ENCODE measurements around the gene FGFBP1.

Gene FGFBP1

DNA sequence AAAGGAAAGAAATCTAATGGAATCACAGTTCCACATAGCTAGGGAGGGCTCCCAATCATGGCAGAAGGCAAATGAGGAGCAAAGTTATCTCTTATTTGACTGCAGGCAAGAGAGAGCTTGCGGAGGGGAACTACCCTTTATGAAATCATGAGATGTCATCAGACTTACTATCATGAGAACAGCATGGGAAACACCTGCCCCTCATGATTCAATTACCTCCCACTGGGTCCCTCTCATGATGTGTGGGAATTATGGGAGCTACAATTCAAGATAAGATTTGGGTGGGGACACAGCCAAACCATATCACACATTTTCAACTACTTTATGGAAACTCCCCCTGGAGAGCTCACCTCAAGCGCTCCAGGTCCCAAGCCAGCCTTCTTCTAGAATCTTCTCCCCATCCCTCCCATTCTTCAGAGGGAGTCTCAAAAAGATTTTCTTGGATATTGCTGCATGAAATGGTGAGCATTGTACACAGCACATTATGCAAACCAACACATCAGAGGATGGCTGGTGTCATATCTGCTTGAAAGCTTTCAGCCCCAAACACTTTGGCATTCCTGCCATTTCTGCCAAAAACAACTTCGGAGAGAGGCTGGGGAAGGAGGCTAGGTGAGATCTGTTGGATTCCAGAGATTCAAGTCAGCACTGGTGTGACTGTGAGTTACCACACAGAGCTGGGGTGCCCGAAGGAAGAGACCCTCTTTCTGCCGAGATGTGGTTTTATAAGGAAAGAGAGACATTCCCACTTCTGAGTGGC, 6.9 kb downstream of the FGFBP1 start:
- TF ChIP-seq EGR2 (tag by site-specific recombination; IDR thresholded peaks at IDR 0.05; ENCODE audit: low read depth) (no peak), SP3 (tag by site-specific recombination; IDR thresholded peaks at IDR 0.05) (no peak), ZBTB44 (tag by site-specific recombination; IDR thresholded peaks at IDR 0.05) (no peak), ZNF510 (tag by site-specific recombination; IDR thresholded peaks at IDR 0.05; ENCODE audit: insufficient replicate concordance) (no peak), SCRT1 (tag by site-specific recombination; IDR thresholded peaks at IDR 0.05; ENCODE audit: borderline replicate concordance) (no peak), ZNF138 (tag by site-specific recombination; IDR thresholded peaks at IDR 0.05; ENCODE audit: borderline replicate concordance) (no peak), ZBTB1 (tag by site-specific recombination; IDR thresholded peaks at IDR 0.05) (no peak), ZNF658 (tag by site-specific recombination; IDR thresholded peaks at IDR 0.05) (no peak), ZNF223 (tag by site-specific recombination; IDR thresholded peaks at IDR 0.05) (no peak), ZNF544 (tag by site-specific recombination; IDR thresholded peaks at IDR 0.05) (no peak), ZNF670 (tag by site-specific recombination; IDR thresholded peaks at IDR 0.05; ENCODE audit: low read depth) (no peak), KLF1 (tag by site-specific recombination; IDR thresholded peaks at IDR 0.05) (no peak), ZBTB8A (tag by site-specific recombination; IDR thresholded peaks at IDR 0.05) (no peak), OVOL3 (tag by site-specific recombination; IDR thresholded peaks at IDR 0.05) (no peak), ZNF677 (tag by site-specific recombination; IDR thresholded peaks at IDR 0.05) (no peak), ZNF513 (tag by site-specific recombination; IDR thresholded peaks at IDR 0.05) (no peak), ZNF184 (tag by site-specific recombination; IDR thresholded peaks at IDR 0.05) (no peak)
- TF ChIP-seq, protein P1, sequence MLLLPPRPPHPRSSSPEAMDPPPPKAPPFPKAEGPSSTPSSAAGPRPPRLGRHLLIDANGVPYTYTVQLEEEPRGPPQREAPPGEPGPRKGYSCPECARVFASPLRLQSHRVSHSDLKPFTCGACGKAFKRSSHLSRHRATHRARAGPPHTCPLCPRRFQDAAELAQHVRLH (tag by site-specific recombination; IDR thresholded peaks at IDR 0.05) = no peak
- H3K27ac ChIP-seq (ENCODE audit: extremely low read depth, low read depth, low read length) = no peak overlapping the region
- POLR2A ChIA-PET = no interaction called here
- no peaks in the 10 kb centered on the region for H3K36me3 ChIP-seq (ENCODE audit: control insufficient read depth in 2 of 2, insufficient read depth in 1 of 2, low read length in 2 of 2)
- no peaks in the 10 kb centered on the region for H3K4me1 ChIP-seq (ENCODE audit: control insufficient read depth, insufficient read depth, low read length)
- H3K9me3 ChIP-seq (ENCODE audit: control insufficient read depth, insufficient read depth, low read depth, low read length) = no peaks in the 10 kb centered on the region
- H3K4me3 ChIP-seq (ENCODE audit: low read depth, low read length) = no peak overlapping the region
- CTCF ChIA-PET = interaction anchor here (0.7 kb wide), 1 partner anchor 73 kb away, joined by 4 read pairs; no protein-coding TSS in a partner anchor

- no peaks in the 10 kb centered on the region for H3K36me3 ChIP-seq (ENCODE audit: control insufficient read depth in 2 of 2, insufficient read depth in 1 of 2, low read length in 2 of 2)
- POLR2A ChIA-PET = no interaction called here
- no peak overlapping the region for H3K27ac ChIP-seq (ENCODE audit: extremely low read depth, low read depth, low read length)
- H3K4me1 ChIP-seq (ENCODE audit: control insufficient read depth, insufficient read depth, low read length) = no peaks in the 10 kb centered on the region
- no peak overlapping the region for H3K4me3 ChIP-seq (ENCODE audit: low read depth, low read length)
- CTCF ChIA-PET = interaction anchor here (0.6 to 1.2 kb wide), 2 partner anchors 47 to 48 kb away, joined by 3 to 4 read pairs; no protein-coding TSS in a partner anchor
- no peaks in the 10 kb centered on the region for H3K9me3 ChIP-seq (ENCODE audit: control insufficient read depth, insufficient read depth, low read depth, low read length)
- TF ChIP-seq AEBP2 (tag by site-specific recombination; IDR thresholded peaks at IDR 0.05; ENCODE audit: borderline replicate concordance) (no peak), ZNF664 (tag by site-specific recombination; IDR thresholded peaks at IDR 0.05) (no peak), ZNF624 (tag by site-specific recombination; IDR thresholded peaks at IDR 0.05) (no peak), SCRT2 (tag by site-specific recombination; IDR thresholded peaks at IDR 0.05) (no peak), ZFP69B (tag by site-specific recombination; IDR thresholded peaks at IDR 0.05) (no peak), ZNF398 (tag by site-specific recombination; IDR thresholded peaks at IDR 0.05) (no peak), ZNF423 (tag by site-specific recombination; IDR thresholded peaks at IDR 0.05) (no peak), ZNF341 (tag by site-specific recombination; IDR thresholded peaks at IDR 0.05; ENCODE audit: low read depth) (no peak), ZNF239 (tag by site-specific recombination; IDR thresholded peaks at IDR 0.05) (no peak), ZNF677 (tag by site-specific recombination; IDR thresholded peaks at IDR 0.05) (no peak)
- TF ChIP-seq, protein P2, sequence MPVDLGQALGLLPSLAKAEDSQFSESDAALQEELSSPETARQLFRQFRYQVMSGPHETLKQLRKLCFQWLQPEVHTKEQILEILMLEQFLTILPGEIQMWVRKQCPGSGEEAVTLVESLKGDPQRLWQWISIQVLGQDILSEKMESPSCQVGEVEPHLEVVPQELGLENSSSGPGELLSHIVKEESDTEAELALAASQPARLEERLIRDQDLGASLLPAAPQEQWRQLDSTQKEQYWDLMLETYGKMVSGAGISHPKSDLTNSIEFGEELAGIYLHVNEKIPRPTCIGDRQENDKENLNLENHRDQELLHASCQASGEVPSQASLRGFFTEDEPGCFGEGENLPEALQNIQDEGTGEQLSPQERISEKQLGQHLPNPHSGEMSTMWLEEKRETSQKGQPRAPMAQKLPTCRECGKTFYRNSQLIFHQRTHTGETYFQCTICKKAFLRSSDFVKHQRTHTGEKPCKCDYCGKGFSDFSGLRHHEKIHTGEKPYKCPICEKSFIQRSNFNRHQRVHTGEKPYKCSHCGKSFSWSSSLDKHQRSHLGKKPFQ (tag by site-specific recombination; IDR thresholded peaks at IDR 0.05) = no peak
Measured at GRCh38 chr4:15930314-15930713, 8.2 kb downstream of the FGFBP1 start.

All from HEK293 (cell line).